Measurements from ENCODE around the gene KRTAP10-6.

DNA sequence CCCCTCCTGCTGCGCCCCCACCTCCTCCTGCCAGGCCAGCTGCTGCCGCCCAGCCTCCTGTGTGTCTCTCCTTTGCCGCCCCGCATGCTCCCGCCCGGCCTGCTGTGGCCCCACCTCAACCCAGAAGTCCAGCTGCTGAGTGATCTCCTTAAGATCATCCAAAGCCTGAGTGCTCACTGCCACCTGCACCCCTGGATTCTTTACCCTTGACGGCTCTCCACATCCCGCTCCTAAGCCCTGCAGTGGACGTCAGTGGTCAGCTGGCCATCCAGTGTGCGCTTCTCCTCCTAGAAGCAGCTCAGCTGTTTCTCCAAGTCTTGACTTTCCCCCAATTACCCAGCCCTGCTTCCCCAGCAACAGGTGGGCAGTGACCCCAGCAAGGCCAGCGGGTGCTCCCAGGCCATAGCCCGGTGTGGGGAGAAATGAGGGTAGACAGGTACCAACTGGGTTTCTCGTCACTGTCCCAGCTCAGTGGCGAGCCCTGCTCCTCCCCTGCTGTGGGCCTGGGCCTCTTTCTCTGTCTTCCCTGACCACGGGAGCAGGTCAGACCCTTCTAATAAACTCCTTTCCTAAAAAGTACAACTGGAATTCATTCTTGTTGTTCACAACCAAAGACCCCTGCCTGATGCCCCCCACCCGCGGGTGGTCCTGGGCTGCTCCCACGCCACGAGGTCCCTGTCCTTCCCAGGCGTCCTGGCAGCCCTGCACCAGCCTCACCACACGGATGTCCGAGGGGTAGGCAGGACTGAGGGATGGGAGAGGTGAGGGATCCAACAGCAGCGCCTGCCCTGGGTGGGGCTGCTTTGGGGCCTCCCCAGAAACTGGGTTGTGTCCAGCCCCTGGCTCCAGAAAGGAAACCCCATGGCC lies 9.5 kb upstream of the KRTAP10-6 start:
- TF ChIP-seq, protein P1, sequence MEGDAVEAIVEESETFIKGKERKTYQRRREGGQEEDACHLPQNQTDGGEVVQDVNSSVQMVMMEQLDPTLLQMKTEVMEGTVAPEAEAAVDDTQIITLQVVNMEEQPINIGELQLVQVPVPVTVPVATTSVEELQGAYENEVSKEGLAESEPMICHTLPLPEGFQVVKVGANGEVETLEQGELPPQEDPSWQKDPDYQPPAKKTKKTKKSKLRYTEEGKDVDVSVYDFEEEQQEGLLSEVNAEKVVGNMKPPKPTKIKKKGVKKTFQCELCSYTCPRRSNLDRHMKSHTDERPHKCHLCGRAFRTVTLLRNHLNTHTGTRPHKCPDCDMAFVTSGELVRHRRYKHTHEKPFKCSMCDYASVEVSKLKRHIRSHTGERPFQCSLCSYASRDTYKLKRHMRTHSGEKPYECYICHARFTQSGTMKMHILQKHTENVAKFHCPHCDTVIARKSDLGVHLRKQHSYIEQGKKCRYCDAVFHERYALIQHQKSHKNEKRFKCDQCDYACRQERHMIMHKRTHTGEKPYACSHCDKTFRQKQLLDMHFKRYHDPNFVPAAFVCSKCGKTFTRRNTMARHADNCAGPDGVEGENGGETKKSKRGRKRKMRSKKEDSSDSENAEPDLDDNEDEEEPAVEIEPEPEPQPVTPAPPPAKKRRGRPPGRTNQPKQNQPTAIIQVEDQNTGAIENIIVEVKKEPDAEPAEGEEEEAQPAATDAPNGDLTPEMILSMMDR (IDR thresholded peaks at IDR 0.05): no peak
- TF ChIP-seq ZFX (IDR thresholded peaks at IDR 0.05; ENCODE audit: borderline replicate concordance): no peak

Measured in 22Rv1 (cell line).